Astrocyte (in vitro differentiated cells and primary cell): ENCODE measurements around the gene CNIH3.

Experiments
- EZH2 ChIP-seq: IDR thresholded peaks from 2 replicates; pipeline ENCODE4 v1.6.1; 2012; ENCODE audit warnings: mild to moderate bottlenecking, low read length, inconsistent platforms; ENCODE audit not compliant: insufficient read depth
- TF ChIP-seq, protein P1 (sequence below): IDR thresholded peaks from 2 replicates; pipeline ENCODE4 v1.5.1; 2011; ENCODE audit warnings: low read depth, mild to moderate bottlenecking, inconsistent platforms, low read length, moderate library complexity; ENCODE audit not compliant: insufficient read depth

DNA sequence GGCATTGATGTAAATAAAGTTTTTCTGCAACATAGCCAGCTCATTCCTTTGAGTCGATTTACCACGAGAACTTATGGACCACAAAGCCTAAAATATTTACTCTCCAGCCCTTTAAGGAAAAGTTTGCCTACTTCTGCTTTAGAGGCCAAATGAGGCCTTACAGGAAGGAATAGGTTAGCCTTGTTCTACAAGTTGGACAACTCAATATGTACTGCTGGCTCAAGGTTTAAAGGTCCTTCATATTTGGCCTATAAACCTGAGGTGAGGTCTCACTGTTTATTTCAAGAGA is 168.9 kb downstream of the CNIH3 start:
- TF ChIP-seq, protein P1, sequence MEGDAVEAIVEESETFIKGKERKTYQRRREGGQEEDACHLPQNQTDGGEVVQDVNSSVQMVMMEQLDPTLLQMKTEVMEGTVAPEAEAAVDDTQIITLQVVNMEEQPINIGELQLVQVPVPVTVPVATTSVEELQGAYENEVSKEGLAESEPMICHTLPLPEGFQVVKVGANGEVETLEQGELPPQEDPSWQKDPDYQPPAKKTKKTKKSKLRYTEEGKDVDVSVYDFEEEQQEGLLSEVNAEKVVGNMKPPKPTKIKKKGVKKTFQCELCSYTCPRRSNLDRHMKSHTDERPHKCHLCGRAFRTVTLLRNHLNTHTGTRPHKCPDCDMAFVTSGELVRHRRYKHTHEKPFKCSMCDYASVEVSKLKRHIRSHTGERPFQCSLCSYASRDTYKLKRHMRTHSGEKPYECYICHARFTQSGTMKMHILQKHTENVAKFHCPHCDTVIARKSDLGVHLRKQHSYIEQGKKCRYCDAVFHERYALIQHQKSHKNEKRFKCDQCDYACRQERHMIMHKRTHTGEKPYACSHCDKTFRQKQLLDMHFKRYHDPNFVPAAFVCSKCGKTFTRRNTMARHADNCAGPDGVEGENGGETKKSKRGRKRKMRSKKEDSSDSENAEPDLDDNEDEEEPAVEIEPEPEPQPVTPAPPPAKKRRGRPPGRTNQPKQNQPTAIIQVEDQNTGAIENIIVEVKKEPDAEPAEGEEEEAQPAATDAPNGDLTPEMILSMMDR: no peak
- no peak for TF ChIP-seq EZH2
